A549 (cell line): ENCODE measurements around the gene DNAJC16. TPM values are rescaled to one million over a fixed set of nuclear protein-coding genes. Genes with fewer than 3 reads are reported as not detected.
"Not testable (repeated sequence)": the region's sequence is repeated elsewhere in the genome, so short reads cannot be mapped to it uniquely, and the experiment has no call there.

Source experiments
- ATAC-seq, 2 experiments: fragments of 200-7000 bp in 1 of 2; fragments of >200 bp in 1 of 2; cut with Nextera tagmentation in 1 of 2; cut with Tn5 transposase in 1 of 2; 3 replicates each; pipeline versions ENCODE4 v1.8.0 to v1.9.1; 2018 to 2020; ENCODE audit warnings: mild to moderate bottlenecking in 1 of 2, moderate library complexity in 1 of 2
- CTCF ChIA-PET: fragments of 300-600 bp; sonication (Branson Sonifier 250); formaldehyde crosslinking; extraction: SDS; loops from one replicate; lab custom pipeline; 2021; ENCODE audit warnings: antibody characterized with exemption, inconsistent platforms; lab: Yijun Ruan, JAX
- POLR2A ChIA-PET: fragments of 350-600 bp; formaldehyde crosslinking; extraction: SDS; loops from one replicate; lab custom pipeline; 2021; ENCODE audit warnings: antibody characterized with exemption, inconsistent platforms; lab: Yijun Ruan, JAX
- DNase-seq, 2 experiments: peaks; one replicate each; pipeline versions ENCODE4 v3.0.0 to v3.0.0-alpha.2; 2011 to 2016; ENCODE audit warnings: low read depth in 1 of 2, low spot score in 1 of 2
- FAIRE-seq: peaks from 2 replicates; lab custom pipeline; 2011; peaks lifted over from hg19 to GRCh38; lab: Jason Lieb, UNC
- H3K27ac ChIP-seq, 2 experiments: fragments of >200 bp; sonication (Bioruptor Twin); formaldehyde crosslinking; 3 replicates each; pipeline ENCODE4 v1.5.1; 2016 to 2017
- H3K4me1 ChIP-seq: fragments of >200 bp; sonication (Bioruptor Twin); formaldehyde crosslinking; 3 replicates; pipeline ENCODE4 v1.6.1; 2016
- H3K4me2 ChIP-seq: fragments of >200 bp; sonication (Bioruptor Twin); formaldehyde crosslinking; 3 replicates; pipeline ENCODE4 v1.6.1; 2016
- H3K4me3 ChIP-seq: fragments of >200 bp; sonication (Bioruptor Twin); formaldehyde crosslinking; 3 replicates; pipeline ENCODE4 v1.5.1; 2016
- H3K9me3 ChIP-seq: fragments of >200 bp; sonication (Bioruptor Twin); formaldehyde crosslinking; 3 replicates; pipeline ENCODE4 v1.6.1; 2016
- CBX2 ChIP-seq: fragments of 200-600 bp; sonication (generic); IDR thresholded peaks from 2 replicates; pipeline ENCODE4 v1.6.1; 2016; ENCODE audit warnings: low read depth, mild to moderate bottlenecking, borderline replicate concordance
- CBX8 ChIP-seq: fragments of 200-600 bp; sonication (generic); IDR thresholded peaks from 2 replicates; pipeline ENCODE4 v1.6.1; 2016
- CEBPB ChIP-seq, 2 experiments: fragments of >200 bp in 1 of 2; sonication (Bioruptor Twin) in 1 of 2; formaldehyde crosslinking in 1 of 2; IDR thresholded peaks; 2 replicates each; pipeline ENCODE4 v1.6.1; 2012 to 2016
- CTCF ChIP-seq: fragments of >200 bp; sonication (Bioruptor Twin); formaldehyde crosslinking; IDR thresholded peaks from 3 replicates; pipeline ENCODE4 v1.5.1; 2016
- EHF ChIP-seq: fragments of 250-450 bp; sonication (Bioruptor Pico); IDR thresholded peaks from 2 replicates; pipeline ENCODE4 v1.5.0; 2020; ENCODE audit warnings: mild to moderate bottlenecking
- ESRRA ChIP-seq: fragments of 150-350 bp; IDR thresholded peaks from 2 replicates; pipeline ENCODE4 v1.6.1; 2014; ENCODE audit warnings: mild to moderate bottlenecking, low read length, borderline replicate concordance
- FOSB ChIP-seq: fragments of 250-450 bp; sonication (Bioruptor Pico); IDR thresholded peaks from 2 replicates; pipeline ENCODE4 v1.5.0; 2020; ENCODE audit warnings: mild to moderate bottlenecking, moderate library complexity
- FOSL2 ChIP-seq, 2 experiments: fragments of 450-650 bp in 1 of 2; fragments of >200 bp in 1 of 2; sonication (Bioruptor Twin) in 1 of 2; formaldehyde crosslinking; IDR thresholded peaks; 2 replicates each; pipeline versions ENCODE4 v1.5.0 to v1.6.1; 2016 to 2020; ENCODE audit warnings: mild to moderate bottlenecking in 1 of 2, moderate library complexity in 1 of 2
- FOXS1 ChIP-seq: fragments of 250-450 bp; sonication (Bioruptor Pico); IDR thresholded peaks from 2 replicates; pipeline ENCODE4 v1.5.0; 2020; ENCODE audit warnings: mild to moderate bottlenecking, moderate library complexity
- MAFK ChIP-seq: fragments of 450-650 bp; IDR thresholded peaks from 2 replicates; pipeline ENCODE4 v1.6.1; 2014; ENCODE audit not compliant: partially characterized antibody
- MAX ChIP-seq: IDR thresholded peaks from 2 replicates; pipeline ENCODE4 v1.6.1; 2012
- NPAS2 ChIP-seq: fragments of 250-450 bp; sonication (Bioruptor Pico); IDR thresholded peaks from 2 replicates; pipeline ENCODE4 v1.8.0; 2022; ENCODE audit warnings: mild to moderate bottlenecking, moderate library complexity, borderline replicate concordance
- NR3C1 ChIP-seq: fragments of >200 bp; sonication (Bioruptor Twin); formaldehyde crosslinking; IDR thresholded peaks from 3 replicates; pipeline ENCODE4 v1.6.1; 2017
- RARB ChIP-seq: fragments of 250-450 bp; sonication (Bioruptor Pico); IDR thresholded peaks from 2 replicates; pipeline ENCODE4 v1.8.0; 2021; ENCODE audit warnings: mild to moderate bottlenecking, moderate library complexity
- RCOR1 ChIP-seq: fragments of 150-350 bp; IDR thresholded peaks from 2 replicates; pipeline ENCODE4 v1.6.1; 2014; ENCODE audit warnings: antibody characterized with exemption, low read length, low read depth
- ZC3H11A ChIP-seq: fragments of 450-650 bp; IDR thresholded peaks from 2 replicates; pipeline ENCODE4 v1.6.1; 2014; ENCODE audit warnings: antibody characterized with exemption, mild to moderate bottlenecking
- WGBS: methylation state at CpG from one replicate; pipeline ENCODE4 v1.1.6; 2017; ENCODE audit errors: missing lambda C conversion rate; 5-methylcytosine and 5-hydroxymethylcytosine counted together
- polyA plus RNA-seq, 4 experiments: library from polyadenylated mRNA; depleted of rRNA in 3 of 4; stranded (reverse); fragments of >200 nt; fragmentation: RNase III in 1 of 4; extraction: RNeasy Plus Mini Kit Qiagen cat#74134 plus additional on column Dnase treatment in 1 of 4; gene quantifications; 2 replicates in 3 of 4; 3 replicates in 1 of 4; pipeline ENCODE4 v1.2.3, GENCODE V29; 2011 to 2017

Gene DNAJC16
- polyA plus RNA-seq, 2 of the 4 experiments (the other 2 are of a cell fraction) = 4.6 to 12.5 TPM

- ChIA-PET CTCF (no interaction called here), POLR2A (no interaction called here)
- FAIRE-seq = no peak
- DNase-seq = no peak
- no peak for ATAC-seq
- H3K27ac ChIP-seq = no peak overlapping the region
- TF ChIP-seq ESRRA = no peak
- no peak for TF ChIP-seq ZC3H11A
- no peak for TF ChIP-seq EHF (CRISPR knock-in tag)
- TF ChIP-seq FOSB (CRISPR knock-in tag) = no peak
- TF ChIP-seq MAFK = no peak
- TF ChIP-seq CBX8 = no peak
- TF ChIP-seq FOXS1 (CRISPR knock-in tag) = no peak
- no peak overlapping the region for H3K4me2 ChIP-seq
- H3K4me1 ChIP-seq = no peaks in the 10 kb centered on the region
- 81% methylated on average over 2 of the region's 2 CpGs for WGBS
- H3K4me3 ChIP-seq = no peak overlapping the region
- H3K9me3 ChIP-seq = no peaks in the 10 kb centered on the region
Measured at GRCh38 chr1:15483971-15484370, 42.7 kb upstream of the DNAJC16 start.

- CTCF ChIA-PET, H3K27ac ChIP-seq, H3K4me1 ChIP-seq, H3K4me2 ChIP-seq, FAIRE-seq, H3K9me3 ChIP-seq, ATAC-seq, DNase-seq, H3K4me3 ChIP-seq, POLR2A ChIA-PET: not testable (repeated sequence)
- WGBS = 93% methylated on average over 6 of the region's 6 CpGs
Measured at GRCh38 chr1:15484443-15484842, 42.2 kb upstream of the DNAJC16 start.

GRCh38 chr1:15485636-15486035 is 41.0 kb upstream of the DNAJC16 start:
- 99% methylated on average over 6 of the region's 6 CpGs for WGBS
- POLR2A ChIA-PET = no interaction called here
- no peak for TF ChIP-seq CEBPB (IDR thresholded peaks at IDR 0.05)
- TF ChIP-seq CBX2 = no peak
- no peak for TF ChIP-seq RCOR1
- TF ChIP-seq CTCF = no peak
- no peak for TF ChIP-seq NPAS2 (CRISPR knock-in tag)
- TF ChIP-seq FOSL2 (IDR thresholded peaks at IDR 0.05) = no peak
- TF ChIP-seq FOSL2 (CRISPR knock-in tag; IDR thresholded peaks at IDR 0.05) = no peak
- no peak for TF ChIP-seq MAX
- no peak for TF ChIP-seq NR3C1
- no peak for TF ChIP-seq RARB (CRISPR knock-in tag)
- TF ChIP-seq, all 56 proteins: peak for 0
- ATAC-seq (no peak), FAIRE-seq (no peak), DNase-seq (no peak)
- H3K27ac ChIP-seq = no peak overlapping the region
- H3K4me1 ChIP-seq = no peaks in the 10 kb centered on the region
- CTCF ChIA-PET = no interaction called here
- no peaks in the 10 kb centered on the region for H3K9me3 ChIP-seq
- H3K4me2 ChIP-seq = no peak overlapping the region
- H3K4me3 ChIP-seq = no peak overlapping the region

GRCh38 chr1:15486844-15487610 is 39.6 kb upstream of the DNAJC16 start:
- CTCF ChIA-PET = interaction anchor here (1.5 kb wide), 1 partner anchor 15 kb away, joined by 8 read pairs; no protein-coding TSS in a partner anchor
- H3K9me3 ChIP-seq, ATAC-seq, H3K4me2 ChIP-seq, H3K4me3 ChIP-seq, POLR2A ChIA-PET, H3K27ac ChIP-seq, DNase-seq, H3K4me1 ChIP-seq, FAIRE-seq: not testable (repeated sequence)
- 90% methylated on average over 15 of the region's 17 CpGs for WGBS
